ENCODE data around the gene MYH1. TPM values are rescaled to one million over a fixed set of nuclear protein-coding genes. Genes with fewer than 3 reads are reported as not detected.

The MYH1 gene
- 1 to 10 TPM in 1 of 3 donors, not detected in 2; 1.9 TPM for total RNA-seq

DNA sequence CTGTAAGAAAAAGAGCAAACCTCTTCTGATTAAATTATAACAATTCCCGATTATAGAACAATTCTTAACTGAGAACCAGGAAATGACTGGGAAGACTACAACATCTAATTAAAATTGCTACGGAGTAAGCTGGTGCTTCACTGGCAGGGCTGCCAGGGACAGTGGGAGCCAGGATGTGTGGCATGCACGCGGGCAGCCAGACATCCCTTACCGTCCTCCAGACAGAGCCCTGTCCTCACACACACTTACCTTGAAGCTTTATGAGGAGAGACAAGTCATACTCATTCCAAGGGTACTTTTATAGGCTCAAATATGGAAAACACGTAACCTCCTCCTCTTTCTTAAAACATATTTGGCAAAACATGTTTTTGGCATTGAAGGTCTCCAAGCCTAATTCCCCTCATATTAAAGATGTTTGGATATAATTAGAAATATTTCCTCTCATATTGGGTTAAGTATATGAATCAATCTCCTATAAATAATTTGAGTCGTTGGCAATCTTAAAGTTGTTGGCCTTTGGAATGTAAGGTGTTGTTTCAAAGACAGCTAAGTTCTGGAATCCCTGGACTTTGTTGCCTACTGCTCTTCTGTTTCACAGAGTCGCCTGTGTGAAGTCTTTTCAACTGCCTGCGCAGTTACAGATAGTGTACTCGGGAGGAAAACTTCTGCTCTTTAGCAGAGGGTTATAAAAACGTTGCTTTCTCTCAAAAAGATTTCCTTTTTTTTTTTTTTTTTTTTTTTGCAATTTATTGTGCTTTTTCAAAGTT, at the start of gene MYH1:
Gene MYH1 (minus strand): TSS at position 272 of the 767 bp plus-strand sequence. CDS start 1,900 bp downstream, outside the sequence.
- DNase-seq (ENCODE audit: low spot score in 2 of 2), result no peak
- peaks cover 0 to 2% of the 10 kb centered on the region in 2 donors for H3K27me3 ChIP-seq
- H3K27ac ChIP-seq, result no peak within 1 kb of the TSS
- H3K4me3 ChIP-seq, result no peak within 1 kb of the TSS
- H3K36me3 ChIP-seq, result no peaks in the 10 kb centered on the region
- intact Hi-C loops (cut with DNase I; ENCODE audit: low total_unique reads), result no loop called here
- H3K9me3 ChIP-seq, result no peaks in the 10 kb centered on the region
- TF ChIP-seq POLR2A (IDR thresholded peaks at IDR 0.05), result no peak
- no peaks in the 10 kb centered on the region for H3K4me1 ChIP-seq

DNA sequence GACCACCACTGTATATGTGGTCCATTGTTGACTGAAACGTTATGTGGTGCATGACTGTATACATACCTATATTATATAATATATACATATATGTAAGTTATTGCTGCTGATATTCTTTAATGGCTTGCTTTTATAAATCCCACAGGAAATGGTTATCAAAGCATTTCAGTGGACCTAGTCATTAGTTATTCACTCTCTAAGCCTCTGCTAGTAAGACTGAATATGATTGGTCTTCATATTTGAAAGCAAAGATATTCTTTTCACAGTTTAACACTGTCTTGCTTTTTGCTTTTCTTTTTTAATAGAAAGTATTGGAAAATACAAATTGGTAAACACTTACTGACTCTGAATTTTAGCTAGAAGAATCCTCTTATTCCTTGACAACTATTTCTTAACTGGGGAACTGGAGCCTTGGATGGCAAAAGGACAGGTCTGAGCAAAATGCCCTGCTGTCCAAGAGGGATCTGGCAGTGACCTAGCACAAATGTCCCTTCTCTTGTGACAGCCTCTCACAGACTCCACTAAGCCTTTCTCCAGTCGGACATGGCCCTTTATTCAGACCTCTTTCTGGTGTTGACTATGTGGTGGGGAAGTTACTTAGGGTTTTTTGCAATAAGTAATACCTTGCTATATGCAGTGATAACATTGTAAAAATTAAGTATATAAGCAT, 45.8 kb upstream of the MYH1 start:
- Histone ChIP-seq H3K36me3 (no peaks in the 10 kb centered on the region), H3K4me3 (no peak overlapping the region), H3K9me3 (no peaks in the 10 kb centered on the region), H3K4me1 (no peaks in the 10 kb centered on the region), H3K27me3 (no peaks in the 10 kb centered on the region), H3K27ac (no peak overlapping the region)
- no peak for TF ChIP-seq POLR2A (IDR thresholded peaks at IDR 0.05)
- TF ChIP-seq POLR2AphosphoS5 (IDR thresholded peaks at IDR 0.05), result no peak
- TF ChIP-seq, protein P1, sequence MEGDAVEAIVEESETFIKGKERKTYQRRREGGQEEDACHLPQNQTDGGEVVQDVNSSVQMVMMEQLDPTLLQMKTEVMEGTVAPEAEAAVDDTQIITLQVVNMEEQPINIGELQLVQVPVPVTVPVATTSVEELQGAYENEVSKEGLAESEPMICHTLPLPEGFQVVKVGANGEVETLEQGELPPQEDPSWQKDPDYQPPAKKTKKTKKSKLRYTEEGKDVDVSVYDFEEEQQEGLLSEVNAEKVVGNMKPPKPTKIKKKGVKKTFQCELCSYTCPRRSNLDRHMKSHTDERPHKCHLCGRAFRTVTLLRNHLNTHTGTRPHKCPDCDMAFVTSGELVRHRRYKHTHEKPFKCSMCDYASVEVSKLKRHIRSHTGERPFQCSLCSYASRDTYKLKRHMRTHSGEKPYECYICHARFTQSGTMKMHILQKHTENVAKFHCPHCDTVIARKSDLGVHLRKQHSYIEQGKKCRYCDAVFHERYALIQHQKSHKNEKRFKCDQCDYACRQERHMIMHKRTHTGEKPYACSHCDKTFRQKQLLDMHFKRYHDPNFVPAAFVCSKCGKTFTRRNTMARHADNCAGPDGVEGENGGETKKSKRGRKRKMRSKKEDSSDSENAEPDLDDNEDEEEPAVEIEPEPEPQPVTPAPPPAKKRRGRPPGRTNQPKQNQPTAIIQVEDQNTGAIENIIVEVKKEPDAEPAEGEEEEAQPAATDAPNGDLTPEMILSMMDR (IDR thresholded peaks at IDR 0.05), result no peak
- no peak for DNase-seq (ENCODE audit: low spot score in 2 of 2)
- intact Hi-C loops (cut with DNase I; ENCODE audit: low total_unique reads), result no loop called here

DNA sequence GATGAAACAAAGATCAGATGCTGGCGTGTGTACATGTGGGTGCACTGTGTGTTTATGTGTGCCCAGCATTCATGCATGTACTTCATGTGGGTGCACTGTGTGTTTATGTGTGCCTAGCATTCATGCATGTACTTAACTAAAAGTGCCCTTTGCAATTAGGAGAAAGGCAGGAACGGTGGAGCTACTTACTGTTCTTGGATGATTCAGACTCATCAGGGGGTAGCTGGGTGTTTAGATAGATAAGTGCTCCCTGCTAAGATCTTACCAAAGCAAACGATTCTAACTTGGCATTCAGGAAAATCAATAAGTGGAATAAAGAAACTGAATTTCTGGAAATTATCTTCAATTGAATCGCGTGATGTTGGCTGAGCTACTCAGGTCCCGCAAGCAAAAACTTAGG, 39.7 kb upstream of the MYH1 start:
- intact Hi-C loops (cut with DNase I; ENCODE audit: low total_unique reads), result no loop called here
- no peaks in the 10 kb centered on the region for H3K36me3 ChIP-seq

DNA sequence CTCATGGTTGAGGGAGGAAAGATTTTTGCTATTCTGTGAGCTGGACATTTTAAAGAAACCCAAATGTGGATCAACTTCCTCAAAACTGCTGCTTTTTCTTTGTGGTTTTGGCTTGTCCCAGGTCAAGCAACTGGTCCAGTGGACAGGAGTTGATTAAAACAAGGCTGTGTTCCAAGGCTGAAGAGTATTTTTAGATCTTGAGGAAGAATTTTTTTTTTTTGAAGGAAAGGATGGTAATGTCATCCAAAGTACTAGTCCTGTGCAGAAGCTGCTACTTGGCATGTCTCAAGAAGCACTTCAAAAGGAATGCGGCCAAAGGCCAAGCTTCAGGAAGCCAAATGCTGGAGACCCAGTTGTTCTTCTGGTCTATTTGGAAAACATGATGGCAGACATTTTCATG, 39.1 kb upstream of the MYH1 start:
- H3K27me3 ChIP-seq, result no peaks in the 10 kb centered on the region
- H3K4me3 ChIP-seq, result no peak overlapping the region
- peaks cover 0 to 5% of the 10 kb centered on the region in 2 donors for H3K4me1 ChIP-seq
- no peak for DNase-seq (ENCODE audit: low spot score in 2 of 2)
- H3K9me3 ChIP-seq, result no peaks in the 10 kb centered on the region
- H3K27ac ChIP-seq, result no peak overlapping the region
- TF ChIP-seq, protein P1 (IDR thresholded peaks at IDR 0.05), result no peak
- no peak for TF ChIP-seq POLR2A (IDR thresholded peaks at IDR 0.05)
- no peak for TF ChIP-seq POLR2AphosphoS5 (IDR thresholded peaks at IDR 0.05)
- H3K36me3 ChIP-seq, result no peaks in the 10 kb centered on the region
- intact Hi-C loops (cut with DNase I; ENCODE audit: low total_unique reads), result no loop called here

More for the DNA sequence above, 39.7 kb upstream of the MYH1 start:
- Histone ChIP-seq H3K9me3 (no peaks in the 10 kb centered on the region), H3K27me3 (no peaks in the 10 kb centered on the region), H3K4me3 (no peak overlapping the region), H3K4me1 (peaks cover 0 to 5% of the 10 kb centered on the region in 2 donors), H3K27ac (no peak overlapping the region)
- no peak for TF ChIP-seq POLR2A (IDR thresholded peaks at IDR 0.05)
- no peak for TF ChIP-seq POLR2AphosphoS5 (IDR thresholded peaks at IDR 0.05)
- TF ChIP-seq, protein P1 (IDR thresholded peaks at IDR 0.05), result no peak
- no peak for DNase-seq (ENCODE audit: low spot score in 2 of 2)

DNA sequence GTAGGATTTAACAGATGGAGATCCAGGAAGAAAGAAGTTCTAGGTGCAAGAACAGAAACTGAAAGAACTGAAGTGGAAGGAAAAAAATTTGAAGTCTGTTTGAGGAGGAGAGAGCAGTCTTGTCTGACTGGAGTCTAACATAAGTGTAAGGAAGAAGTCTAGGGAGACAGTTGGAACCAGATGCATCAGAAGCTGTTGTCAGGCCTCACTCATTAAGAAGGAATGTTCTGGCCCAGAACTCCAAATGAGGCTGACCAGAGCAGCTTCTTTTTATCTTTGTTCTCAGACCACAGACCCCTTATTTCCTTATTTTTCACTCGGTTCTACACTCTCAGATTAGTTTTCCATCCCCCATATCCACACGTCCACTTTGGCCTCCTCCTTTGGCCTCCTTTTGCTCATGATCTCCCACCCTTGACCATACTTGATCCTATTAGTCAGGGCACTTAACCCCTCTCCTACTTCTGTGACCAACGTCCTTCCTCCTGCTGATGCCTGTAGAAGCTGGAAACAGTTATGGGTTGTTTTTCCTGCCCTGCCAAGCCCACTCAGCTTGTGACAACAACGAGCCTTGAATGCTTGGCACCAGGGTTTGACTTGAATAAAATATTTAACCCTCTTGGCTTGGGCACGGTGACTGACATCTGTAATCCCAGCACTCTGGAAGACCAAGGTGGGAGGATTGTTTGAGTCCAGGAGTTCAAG, 38.1 kb upstream of the MYH1 start:
- H3K4me1 ChIP-seq, result peaks cover 0 to 5% of the 10 kb centered on the region in 2 donors
- DNase-seq (ENCODE audit: low spot score in 2 of 2), result no peak
- no peaks in the 10 kb centered on the region for H3K36me3 ChIP-seq
- no peak for TF ChIP-seq POLR2A (IDR thresholded peaks at IDR 0.05)
- TF ChIP-seq, protein P1 (IDR thresholded peaks at IDR 0.05), result no peak
- TF ChIP-seq POLR2AphosphoS5 (IDR thresholded peaks at IDR 0.05), result no peak
- no peaks in the 10 kb centered on the region for H3K27me3 ChIP-seq
- no peaks in the 10 kb centered on the region for H3K9me3 ChIP-seq
- no peak overlapping the region for H3K4me3 ChIP-seq
- peak overlapping the region in 1 of 2 donors; percentile 3 for H3K27ac ChIP-seq
- intact Hi-C loops (cut with DNase I; ENCODE audit: low total_unique reads), result no loop called here
